ENCODE results near the gene DCPS. TPM values are rescaled to one million over a fixed set of nuclear protein-coding genes. Genes with fewer than 3 reads are reported as not detected.

The DCPS gene
- total and polyA plus RNA-seq, 2 experiments from 2014 or later, result 12.1 to 26.1 TPM

GRCh38 chr11:126281666-126282175, 22.1 kb upstream of the DCPS start:
- Histone ChIP-seq H3K4me1 (ENCODE audit: insufficient read depth) (peaks cover 14% of the 10 kb centered on the region; the same call in 1 of the 2 replicates), H3K4me3 (0 out of 2 replicates have a peak overlapping the region, but pooled peaks have one; percentile 85), H3K36me3 (ENCODE audit: low read depth) (no peaks in the 10 kb centered on the region), H2AFZ (peak overlapping the region; percentile 93), H3K79me2 (ENCODE audit: insufficient read depth) (peaks cover 12% of the 10 kb centered on the region), H3K9me2 (ENCODE audit: insufficient read depth) (no peaks in the 10 kb centered on the region), H3K4me2 (ENCODE audit: unreplicated experiment) (peak overlapping the region; percentile 79), H3K27ac (no peak overlapping the region), H3F3A (ENCODE audit: insufficient read depth) (peaks cover 30% of the 10 kb centered on the region), H3K9me3 (ENCODE audit: low read depth) (no peaks in the 10 kb centered on the region), H3K9ac (0 out of 2 replicates have a peak overlapping the region, but pooled peaks have one; percentile 88), H4K20me1 (ENCODE audit: insufficient read depth) (peaks cover 4% of the 10 kb centered on the region; the same call in 1 of the 2 replicates), H3K27me3 (replicated peaks; ENCODE audit: insufficient read depth) (no peaks in the 10 kb centered on the region)
- no peak for TF ChIP-seq EZH2 (IDR thresholded peaks at IDR 0.05; ENCODE audit: insufficient read depth, poor library complexity, severe bottlenecking)
- no peak for TF ChIP-seq EZH2phosphoT487 (IDR thresholded peaks at IDR 0.05; ENCODE audit: insufficient read depth, low read depth)
- in situ Hi-C loops (cut with MboI), result no loop called here
- DNase-seq, result no peak
- 94 to 95% methylated on average over 10 of the region's 10 CpGs for WGBS, 2 experiments (ENCODE audit: low coverage in 1 of 2, low lambda C conversion rate in 2 of 2, missing lambda C conversion rate in 2 of 2)

GRCh38 chr11:126282361-126282735, 21.5 kb upstream of the DCPS start:
- 1% methylated on average over 15 of the region's 15 CpGs for WGBS, 2 experiments (ENCODE audit: low coverage in 1 of 2, low lambda C conversion rate in 2 of 2, missing lambda C conversion rate in 2 of 2)
- peaks cover 14% of the 10 kb centered on the region; the same call in 1 of the 2 replicates for H3K4me1 ChIP-seq (ENCODE audit: insufficient read depth)
- in situ Hi-C loops (cut with MboI), result no loop called here
- peak overlapping the region; percentile 79 for H3K4me2 ChIP-seq (ENCODE audit: unreplicated experiment)
- peak overlapping the region; percentile 93 for H2AFZ ChIP-seq
- peaks cover 12% of the 10 kb centered on the region for H3K79me2 ChIP-seq (ENCODE audit: insufficient read depth)
- no peaks in the 10 kb centered on the region for H3K9me2 ChIP-seq (ENCODE audit: insufficient read depth)
- H3K9me3 ChIP-seq (ENCODE audit: low read depth), result no peaks in the 10 kb centered on the region
- TF ChIP-seq EZH2 (IDR thresholded peaks at IDR 0.05; ENCODE audit: insufficient read depth, poor library complexity, severe bottlenecking) (no peak), EZH2phosphoT487 (IDR thresholded peaks at IDR 0.05; ENCODE audit: insufficient read depth, low read depth) (no peak)
- H3F3A ChIP-seq (ENCODE audit: insufficient read depth), result peaks cover 30% of the 10 kb centered on the region
- peak overlapping the region; percentile 88 for H3K9ac ChIP-seq
- H3K27me3 ChIP-seq (replicated peaks; ENCODE audit: insufficient read depth), result no peaks in the 10 kb centered on the region
- DNase-seq, result peak; percentile 78
- peaks cover 10% of the 10 kb centered on the region; the same call in 1 of the 2 replicates for H4K20me1 ChIP-seq (ENCODE audit: insufficient read depth)
- H3K27ac ChIP-seq, result peak overlapping the region; percentile 74
- H3K4me3 ChIP-seq, result peak overlapping the region; percentile 85
- no peaks in the 10 kb centered on the region for H3K36me3 ChIP-seq (ENCODE audit: low read depth)

- Histone ChIP-seq H3K9ac (peak within 1 kb of the TSS; percentile 88), H3K36me3 (ENCODE audit: low read depth) (no peaks in the 10 kb centered on the region), H2AFZ (peak within 1 kb of the TSS; percentile 93), H3K4me1 (ENCODE audit: insufficient read depth) (peaks cover 14% of the 10 kb centered on the region; the same call in 1 of the 2 replicates), H3K9me2 (ENCODE audit: insufficient read depth) (no peaks in the 10 kb centered on the region), H3F3A (ENCODE audit: insufficient read depth) (peaks cover 30% of the 10 kb centered on the region), H3K27ac (peak within 1 kb of the TSS; percentile 74), H3K27me3 (replicated peaks; ENCODE audit: insufficient read depth) (no peaks in the 10 kb centered on the region), H3K4me2 (ENCODE audit: unreplicated experiment) (peak within 1 kb of the TSS; percentile 79), H3K9me3 (ENCODE audit: low read depth) (no peaks in the 10 kb centered on the region), H3K4me3 (peak within 1 kb of the TSS; percentile 85), H3K79me2 (ENCODE audit: insufficient read depth) (peaks cover 16% of the 10 kb centered on the region), H4K20me1 (ENCODE audit: insufficient read depth) (peaks cover 10% of the 10 kb centered on the region; the same call in 1 of the 2 replicates)
- TF ChIP-seq EZH2 (IDR thresholded peaks at IDR 0.05; ENCODE audit: insufficient read depth, poor library complexity, severe bottlenecking), result no peak
- TF ChIP-seq EZH2phosphoT487 (IDR thresholded peaks at IDR 0.05; ENCODE audit: insufficient read depth, low read depth), result no peak
- in situ Hi-C loops (cut with MboI), result no loop called here
- WGBS, 2 experiments (ENCODE audit: low coverage in 1 of 2, low lambda C conversion rate in 2 of 2, missing lambda C conversion rate in 2 of 2), result 1 to 2% methylated on average over 52 to 69 of the region's 82 CpGs
- peak; percentile 82 for DNase-seq
Observed at GRCh38 chr11:126282736-126283591, 20.9 kb upstream of the DCPS start, which contains the start of gene TIRAP. TSS of gene TIRAP (plus strand) at chr11:126283093. CDS start at chr11:126290895, 7,802 bp downstream.

GRCh38 chr11:126284829-126285228, 19.0 kb upstream of the DCPS start:
- in situ Hi-C loops (cut with MboI), result no loop called here
- H3K4me1 ChIP-seq (ENCODE audit: insufficient read depth), result peaks cover 14% of the 10 kb centered on the region; the same call in 1 of the 2 replicates
- 23 to 24% methylated on average over 6 of the region's 6 CpGs for WGBS, 2 experiments (ENCODE audit: low coverage in 1 of 2, low lambda C conversion rate in 2 of 2, missing lambda C conversion rate in 2 of 2)

More at GRCh38 chr11:126284829-126285228, 19.0 kb upstream of the DCPS start:
- Histone ChIP-seq H3K36me3 (ENCODE audit: low read depth) (no peaks in the 10 kb centered on the region), H3K9me3 (ENCODE audit: low read depth) (no peaks in the 10 kb centered on the region), H2AFZ (no peak overlapping the region), H4K20me1 (ENCODE audit: insufficient read depth) (peaks cover 10% of the 10 kb centered on the region; the same call in 1 of the 2 replicates), H3K9me2 (ENCODE audit: insufficient read depth) (no peaks in the 10 kb centered on the region), H3K27me3 (replicated peaks; ENCODE audit: insufficient read depth) (no peaks in the 10 kb centered on the region), H3K79me2 (ENCODE audit: insufficient read depth) (peaks cover 21% of the 10 kb centered on the region), H3K4me3 (no peak overlapping the region), H3K9ac (no peak overlapping the region), H3K27ac (no peak overlapping the region), H3F3A (ENCODE audit: insufficient read depth) (peaks cover 30% of the 10 kb centered on the region), H3K4me2 (ENCODE audit: unreplicated experiment) (no peak overlapping the region)
- DNase-seq, result peak; percentile 96
- no peak for TF ChIP-seq EZH2phosphoT487 (IDR thresholded peaks at IDR 0.05; ENCODE audit: insufficient read depth, low read depth)
- no peak for TF ChIP-seq EZH2 (IDR thresholded peaks at IDR 0.05; ENCODE audit: insufficient read depth, poor library complexity, severe bottlenecking)
